ENCODE data around the gene ATAD2B. TPM values are rescaled to one million over a fixed set of nuclear protein-coding genes. Genes with fewer than 3 reads are reported as not detected.

The ATAD2B gene
- total RNA-seq, 1 donor from 2014 or later = 8.1 TPM

- no peak overlapping the region for H3K4me3 ChIP-seq (ENCODE audit: low read depth, low read length)
- no peak for TF ChIP-seq CTCF (IDR thresholded peaks at IDR 0.05; ENCODE audit: insufficient read depth, low read length, poor library complexity, severe bottlenecking)
- DNase-seq (ENCODE audit: low read depth) = no peak
- H3K36me3 ChIP-seq (ENCODE audit: control insufficient read depth, insufficient read depth, low read length) = no peaks in the 10 kb centered on the region
- H3K27me3 ChIP-seq (ENCODE audit: control insufficient read depth, insufficient read depth, low read length) = no peaks in the 10 kb centered on the region
Observed at GRCh38 chr2:23719716-23720115, 207.2 kb downstream of the ATAD2B start.

GRCh38 chr2:23718931-23719700, 207.8 kb downstream of the ATAD2B start:
- no peak for TF ChIP-seq CTCF (IDR thresholded peaks at IDR 0.05; ENCODE audit: insufficient read depth, low read length, poor library complexity, severe bottlenecking)
- H3K36me3 ChIP-seq (ENCODE audit: control insufficient read depth, insufficient read depth, low read length) = no peaks in the 10 kb centered on the region
- H3K27me3 ChIP-seq (ENCODE audit: control insufficient read depth, insufficient read depth, low read length) = no peaks in the 10 kb centered on the region
- H3K4me3 ChIP-seq (ENCODE audit: low read depth, low read length) = no peak overlapping the region
- DNase-seq (ENCODE audit: low read depth) = no peak

- TF ChIP-seq CTCF (IDR thresholded peaks at IDR 0.05; ENCODE audit: insufficient read depth, low read length, poor library complexity, severe bottlenecking) = no peak
- Histone ChIP-seq H3K27me3 (ENCODE audit: control insufficient read depth, insufficient read depth, low read length) (no peaks in the 10 kb centered on the region), H3K36me3 (ENCODE audit: control insufficient read depth, insufficient read depth, low read length) (no peaks in the 10 kb centered on the region), H3K4me3 (ENCODE audit: low read depth, low read length) (no peak overlapping the region)
- DNase-seq (ENCODE audit: low read depth) = no peak
Observed at GRCh38 chr2:23713351-23713750, 213.6 kb downstream of the ATAD2B start.

- DNase-seq (ENCODE audit: low read depth) = no peak
- H3K4me3 ChIP-seq (ENCODE audit: low read depth, low read length) = no peak overlapping the region
- TF ChIP-seq CTCF (IDR thresholded peaks at IDR 0.05; ENCODE audit: insufficient read depth, low read length, poor library complexity, severe bottlenecking) = no peak
- H3K36me3 ChIP-seq (ENCODE audit: control insufficient read depth, insufficient read depth, low read length) = no peaks in the 10 kb centered on the region
- H3K27me3 ChIP-seq (ENCODE audit: control insufficient read depth, insufficient read depth, low read length) = no peaks in the 10 kb centered on the region
Observed at GRCh38 chr2:23712756-23713151, 214.2 kb downstream of the ATAD2B start.

- Histone ChIP-seq H3K27me3 (ENCODE audit: control insufficient read depth, insufficient read depth, low read length) (no peaks in the 10 kb centered on the region), H3K36me3 (ENCODE audit: control insufficient read depth, insufficient read depth, low read length) (no peaks in the 10 kb centered on the region), H3K4me3 (ENCODE audit: low read depth, low read length) (no peak overlapping the region)
- DNase-seq (ENCODE audit: low read depth) = no peak
- no peak for TF ChIP-seq CTCF (IDR thresholded peaks at IDR 0.05; ENCODE audit: insufficient read depth, low read length, poor library complexity, severe bottlenecking)
Observed at GRCh38 chr2:23711979-23712755, 214.8 kb downstream of the ATAD2B start.

Measured in kidney epithelial cell (primary cell).